BE2C (cell line): ENCODE results near the gene CABLES1.

ENCODE experiments used
- DNase-seq: peaks from one replicate; pipeline ENCODE4 v3.0.0-alpha.2; 2020
- H3K27me3 ChIP-seq: fragments of 250-450 bp; sonication (Bioruptor Pico); 2 replicates; pipeline ENCODE4 v1.5.1; 2020; ENCODE audit warnings: mild to moderate bottlenecking
- H3K36me3 ChIP-seq: fragments of 250-450 bp; sonication (Bioruptor Pico); 2 replicates; pipeline ENCODE4 v1.5.1; 2020; ENCODE audit warnings: mild to moderate bottlenecking
- H3K4me1 ChIP-seq: fragments of 250-450 bp; sonication (Bioruptor Pico); 2 replicates; pipeline ENCODE4 v1.5.1; 2020
- H3K4me3 ChIP-seq: 2 replicates; pipeline ENCODE4 v1.5.1; 2011; ENCODE audit warnings: low read depth, low read length
- H3K9me3 ChIP-seq: fragments of 250-450 bp; sonication (Bioruptor Pico); 2 replicates; pipeline ENCODE4 v1.5.1; 2020
- TF ChIP-seq, protein P1 (sequence below): IDR thresholded peaks from 2 replicates; pipeline ENCODE4 v1.5.1; 2012; ENCODE audit warnings: mild to moderate bottlenecking, low read depth, low read length

The CABLES1 gene

DNA sequence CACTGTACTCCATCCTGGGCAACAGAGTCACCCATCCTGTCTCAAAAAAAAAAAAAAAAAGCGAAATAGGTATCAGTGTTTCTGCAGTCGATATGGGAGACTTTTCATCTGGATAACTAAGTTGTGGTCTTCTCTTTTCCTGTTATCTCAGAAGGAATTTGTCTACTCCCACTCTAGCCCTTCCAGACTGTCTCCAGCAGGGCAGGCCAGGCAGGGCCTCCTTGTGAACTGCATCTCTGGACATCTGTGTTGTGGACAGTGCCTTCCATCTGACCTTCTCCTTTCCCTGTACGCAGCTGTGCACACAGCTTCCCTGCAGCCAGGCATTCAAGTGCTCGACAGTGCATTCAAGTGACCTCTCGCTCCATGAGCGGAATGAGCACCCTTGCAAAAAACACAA lies 110.2 kb downstream of the CABLES1 start:
- Histone ChIP-seq H3K4me1 (no peaks in the 10 kb centered on the region), H3K9me3 (no peaks in the 10 kb centered on the region), H3K4me3 (no peak overlapping the region), H3K27me3 (no peaks in the 10 kb centered on the region), H3K36me3 (no peaks in the 10 kb centered on the region)
- DNase-seq = no peak
- TF ChIP-seq, protein P1, sequence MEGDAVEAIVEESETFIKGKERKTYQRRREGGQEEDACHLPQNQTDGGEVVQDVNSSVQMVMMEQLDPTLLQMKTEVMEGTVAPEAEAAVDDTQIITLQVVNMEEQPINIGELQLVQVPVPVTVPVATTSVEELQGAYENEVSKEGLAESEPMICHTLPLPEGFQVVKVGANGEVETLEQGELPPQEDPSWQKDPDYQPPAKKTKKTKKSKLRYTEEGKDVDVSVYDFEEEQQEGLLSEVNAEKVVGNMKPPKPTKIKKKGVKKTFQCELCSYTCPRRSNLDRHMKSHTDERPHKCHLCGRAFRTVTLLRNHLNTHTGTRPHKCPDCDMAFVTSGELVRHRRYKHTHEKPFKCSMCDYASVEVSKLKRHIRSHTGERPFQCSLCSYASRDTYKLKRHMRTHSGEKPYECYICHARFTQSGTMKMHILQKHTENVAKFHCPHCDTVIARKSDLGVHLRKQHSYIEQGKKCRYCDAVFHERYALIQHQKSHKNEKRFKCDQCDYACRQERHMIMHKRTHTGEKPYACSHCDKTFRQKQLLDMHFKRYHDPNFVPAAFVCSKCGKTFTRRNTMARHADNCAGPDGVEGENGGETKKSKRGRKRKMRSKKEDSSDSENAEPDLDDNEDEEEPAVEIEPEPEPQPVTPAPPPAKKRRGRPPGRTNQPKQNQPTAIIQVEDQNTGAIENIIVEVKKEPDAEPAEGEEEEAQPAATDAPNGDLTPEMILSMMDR = no peak

DNA sequence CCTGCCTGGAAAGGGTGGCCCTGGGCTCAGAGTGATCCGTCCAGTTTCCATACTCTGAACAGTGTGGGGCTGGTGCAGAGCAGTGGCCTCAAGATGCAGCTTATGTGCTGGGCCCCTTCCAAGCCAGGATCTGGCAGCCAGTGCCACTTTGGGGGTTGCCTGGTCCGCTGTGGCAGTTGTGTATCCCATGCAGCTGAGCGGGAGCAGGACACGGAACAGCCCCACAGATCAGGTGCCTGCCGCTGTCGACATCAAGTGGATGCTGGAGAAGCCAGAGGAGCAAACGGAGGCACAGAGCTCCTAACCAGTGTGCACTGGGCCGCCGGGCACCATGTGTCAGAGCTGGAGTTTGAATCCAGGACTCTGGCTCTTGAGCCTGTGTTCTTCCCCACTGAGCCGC lies 112.0 kb downstream of the CABLES1 start:
- H3K27me3 ChIP-seq = no peaks in the 10 kb centered on the region
- H3K4me3 ChIP-seq = no peak overlapping the region
- H3K36me3 ChIP-seq = no peaks in the 10 kb centered on the region
- H3K4me1 ChIP-seq = no peaks in the 10 kb centered on the region
- H3K9me3 ChIP-seq = no peaks in the 10 kb centered on the region
- DNase-seq = no peak
- TF ChIP-seq, protein P1 = no peak

DNA sequence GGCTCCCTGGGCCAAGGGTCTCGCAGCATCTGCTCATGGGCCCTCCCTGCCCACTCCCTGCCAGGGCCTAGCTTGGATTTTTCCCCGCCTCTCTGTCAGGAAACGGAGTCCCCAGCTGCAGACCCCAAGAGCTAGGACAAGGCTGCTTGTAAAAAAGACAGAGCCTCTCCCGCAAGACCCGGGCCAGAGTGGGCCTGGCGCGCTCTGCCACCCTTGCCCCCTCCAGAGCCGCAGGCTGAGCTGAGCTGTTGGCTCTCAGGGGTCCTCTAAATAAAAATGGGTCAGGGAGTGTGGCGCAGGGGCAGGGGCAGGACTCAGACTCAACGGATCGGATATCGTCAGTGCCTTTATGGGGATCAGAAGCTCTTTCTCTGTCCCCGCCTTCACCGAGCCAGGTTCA lies 112.6 kb downstream of the CABLES1 start:
- TF ChIP-seq, protein P1 = no peak
- Histone ChIP-seq H3K27me3 (no peaks in the 10 kb centered on the region), H3K4me1 (no peaks in the 10 kb centered on the region), H3K4me3 (no peak overlapping the region), H3K36me3 (no peaks in the 10 kb centered on the region), H3K9me3 (no peaks in the 10 kb centered on the region)
- DNase-seq = no peak

DNA sequence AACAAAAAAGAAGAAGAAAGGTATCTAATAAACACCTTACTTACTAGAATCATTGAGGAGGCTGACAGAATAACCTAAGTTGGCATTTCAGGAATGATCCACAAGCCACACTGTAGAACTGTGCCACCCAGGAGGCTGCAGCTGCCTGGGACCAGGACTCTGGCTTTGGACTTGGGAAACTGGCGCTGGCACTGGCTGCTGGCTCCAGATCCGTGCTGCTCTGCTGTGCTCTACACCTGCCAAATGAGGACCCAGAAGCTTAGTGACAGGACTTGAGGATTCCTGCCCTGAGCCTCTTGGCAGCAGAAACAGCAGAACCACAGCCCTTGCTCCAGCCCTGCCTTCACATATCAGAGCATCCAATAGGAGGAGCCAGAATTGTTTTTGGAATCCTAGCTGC lies 113.5 kb downstream of the CABLES1 start:
- Histone ChIP-seq H3K9me3 (no peaks in the 10 kb centered on the region), H3K4me1 (no peaks in the 10 kb centered on the region), H3K4me3 (no peak overlapping the region), H3K27me3 (no peaks in the 10 kb centered on the region), H3K36me3 (no peaks in the 10 kb centered on the region)
- TF ChIP-seq, protein P1 = no peak
- DNase-seq = no peak

DNA sequence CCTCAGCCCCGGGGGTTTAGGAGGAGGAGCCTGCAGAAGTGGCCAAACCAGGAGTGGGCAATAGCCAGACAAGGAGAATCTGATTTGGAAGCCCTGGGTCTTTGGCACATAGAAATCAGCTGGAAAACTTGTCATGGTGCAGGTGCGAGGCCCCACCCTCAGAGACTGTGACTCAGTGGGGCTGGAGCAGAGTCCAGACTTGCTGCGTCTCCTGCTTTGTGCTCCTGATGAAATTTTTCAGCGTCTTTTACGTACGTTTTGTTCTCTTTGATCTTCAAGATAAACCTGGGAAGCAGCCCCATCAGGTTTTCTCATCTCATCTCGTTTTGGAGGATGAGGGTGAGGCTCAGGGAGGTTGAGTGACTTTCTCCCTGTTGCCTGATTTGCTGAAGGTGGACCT lies 114.1 kb downstream of the CABLES1 start:
- Histone ChIP-seq H3K36me3 (no peaks in the 10 kb centered on the region), H3K4me3 (no peak overlapping the region), H3K9me3 (no peaks in the 10 kb centered on the region), H3K27me3 (no peaks in the 10 kb centered on the region), H3K4me1 (no peaks in the 10 kb centered on the region)
- DNase-seq = no peak
- TF ChIP-seq, protein P1 = no peak

DNA sequence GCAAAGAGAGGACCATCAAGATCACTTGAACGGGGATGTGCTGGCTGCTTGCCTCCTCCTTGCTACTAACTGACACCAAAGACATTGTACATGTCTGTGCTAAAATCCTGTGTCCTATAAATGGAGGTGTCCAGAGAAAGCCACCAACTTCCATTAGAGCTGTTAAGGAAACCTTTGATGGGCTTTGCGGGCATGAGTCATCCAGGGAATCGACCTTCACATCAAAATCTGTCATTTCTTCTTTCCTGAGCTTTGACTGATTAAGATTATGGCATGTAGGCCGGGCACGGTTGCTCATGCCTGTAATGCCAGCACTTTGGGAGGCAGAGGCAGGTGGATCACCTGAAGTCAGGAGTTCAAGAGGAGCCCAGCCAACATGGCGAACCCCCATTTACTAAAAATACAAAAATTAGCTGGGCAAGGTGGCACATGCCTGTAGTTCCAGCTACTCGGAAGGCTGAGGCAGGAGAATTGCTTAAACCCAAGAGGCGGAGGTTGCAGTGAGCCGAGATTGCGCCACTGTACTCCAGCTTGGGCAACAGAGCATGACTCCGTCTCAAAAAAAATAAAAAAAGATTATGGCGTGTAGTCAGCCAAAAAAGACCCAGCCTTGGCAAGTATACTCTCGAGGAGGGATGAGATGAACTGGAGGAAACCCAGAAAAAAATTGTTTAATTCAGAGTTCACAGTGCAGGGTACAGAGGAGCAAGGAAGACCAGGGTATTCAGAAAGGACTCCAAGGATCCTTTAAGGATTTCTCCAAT lies 115.8 kb downstream of the CABLES1 start:
- TF ChIP-seq, protein P1 = no peak
- no peak overlapping the region for H3K4me3 ChIP-seq
- H3K36me3 ChIP-seq = no peaks in the 10 kb centered on the region
- no peaks in the 10 kb centered on the region for H3K27me3 ChIP-seq
- H3K9me3 ChIP-seq = no peaks in the 10 kb centered on the region
- DNase-seq = no peak
- no peaks in the 10 kb centered on the region for H3K4me1 ChIP-seq
